ENCODE measurements around the gene CELF4.

CELF4 gene

DNA sequence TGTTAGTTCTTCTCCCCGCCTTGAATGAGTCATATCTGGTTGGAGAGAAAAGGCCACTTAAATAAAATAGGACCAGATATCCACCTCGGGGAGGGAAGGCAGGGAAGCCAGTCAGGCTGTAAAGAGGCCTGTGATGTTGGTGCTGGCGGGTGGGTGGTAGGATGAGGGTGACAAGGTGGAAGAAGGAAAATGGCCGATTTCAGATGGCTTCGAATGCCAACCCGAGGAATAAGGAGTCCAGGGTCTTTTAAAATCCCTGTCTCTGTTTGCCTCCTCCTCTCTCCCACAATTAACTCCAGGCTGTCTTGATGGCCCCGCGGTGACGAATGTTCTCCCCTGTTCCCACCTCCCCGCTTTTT, 41.5 kb downstream of the CELF4 start:
- DNase-seq (ENCODE audit: low spot score) = no peak

DNA sequence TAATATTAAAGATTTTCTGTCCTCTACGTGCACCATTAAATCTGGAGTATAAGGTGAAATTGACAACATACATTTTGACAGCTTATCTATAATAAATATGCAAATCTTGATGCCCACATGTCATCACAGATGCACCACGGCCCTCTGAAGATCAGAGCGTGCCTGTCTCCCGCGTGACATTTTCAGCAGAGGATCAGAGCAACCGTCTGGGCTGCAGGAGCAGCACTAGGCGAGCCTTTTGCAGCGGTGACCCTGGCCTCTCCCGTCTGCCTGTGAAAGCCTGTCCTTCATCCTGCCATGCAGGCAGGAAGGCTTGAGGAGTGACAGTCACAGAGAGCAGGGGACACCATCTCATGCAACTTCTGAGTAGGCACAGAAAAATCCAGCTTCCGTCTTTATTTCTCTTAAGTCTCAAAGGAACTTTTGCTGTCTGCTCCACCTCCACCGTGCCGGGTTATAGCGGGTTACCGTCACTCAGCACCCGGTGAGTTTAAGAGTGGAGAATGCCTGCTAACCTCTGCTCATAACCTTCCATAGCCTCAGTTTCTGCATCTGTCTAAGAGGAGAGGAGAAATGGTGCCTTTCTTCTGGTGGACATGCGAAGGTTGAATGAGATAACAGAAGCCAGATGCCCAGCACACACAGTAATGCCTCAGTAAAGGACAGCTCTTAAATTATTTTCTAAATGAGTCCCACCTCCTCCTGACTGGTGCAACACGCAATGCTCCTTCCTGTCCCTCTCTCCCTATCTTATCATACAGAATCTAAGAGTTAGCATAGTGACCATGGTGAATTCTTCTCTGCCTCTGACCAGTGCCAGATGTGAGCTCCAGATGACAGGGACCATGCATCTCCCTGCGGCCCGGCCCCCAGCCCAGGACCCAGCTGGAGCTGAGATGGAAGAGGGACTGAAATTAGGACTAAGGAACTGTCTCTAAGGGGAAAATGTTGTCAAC, 43.8 kb downstream of the CELF4 start:
- no peak for DNase-seq (ENCODE audit: low spot score)

DNA sequence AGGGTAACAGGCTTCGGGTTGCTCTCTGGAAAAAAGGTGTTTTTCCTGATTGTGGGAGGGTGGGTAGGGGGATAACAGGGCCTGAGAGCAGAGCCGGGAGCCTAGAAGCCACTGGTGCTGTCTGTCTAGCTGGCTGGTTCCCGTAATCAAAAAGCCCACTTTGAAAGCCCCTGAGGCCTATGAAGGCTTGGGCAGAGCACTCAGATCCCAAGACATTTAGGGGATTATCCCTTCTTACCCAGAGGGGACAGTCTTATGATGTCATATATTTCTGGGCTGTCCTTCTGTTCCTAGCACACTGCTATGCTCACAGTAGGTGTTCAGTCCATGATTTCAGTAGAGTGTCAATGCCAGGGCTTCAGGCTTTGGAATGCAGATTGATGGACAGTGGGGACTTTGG, 45.1 kb downstream of the CELF4 start:
- peak; percentile 75 for DNase-seq (ENCODE audit: low spot score)

DNA sequence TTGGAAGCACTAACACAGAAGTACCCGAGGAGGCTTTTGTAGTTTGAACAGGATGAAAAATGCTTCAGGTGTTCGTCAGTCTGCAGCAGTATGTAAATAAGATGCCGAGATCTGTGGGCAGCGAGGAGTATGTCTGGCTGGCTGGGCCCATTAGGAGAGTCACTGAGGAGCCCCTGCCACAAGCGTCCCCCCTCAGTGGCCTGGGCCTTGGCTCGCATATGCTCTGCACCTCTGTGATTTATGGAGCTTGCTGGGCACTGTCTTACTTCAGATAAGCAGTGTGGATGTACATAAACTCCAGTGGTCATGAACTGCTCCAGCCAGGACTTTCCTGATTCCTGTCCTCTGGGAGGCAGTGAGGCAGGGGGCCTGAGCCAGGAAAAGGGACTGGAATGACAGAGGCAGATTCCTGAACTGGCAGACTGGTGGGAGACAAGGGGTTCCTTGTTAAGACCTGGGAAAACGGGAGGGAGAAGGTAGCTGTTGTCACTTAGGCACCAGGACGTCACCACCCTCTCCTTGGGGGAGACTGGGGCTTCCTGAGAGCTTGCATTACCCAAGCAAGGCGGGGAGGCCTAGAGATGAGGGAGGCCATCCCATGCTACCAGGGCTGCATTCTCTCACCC, 46.0 kb downstream of the CELF4 start:
- no peak for DNase-seq (ENCODE audit: low spot score)

DNA sequence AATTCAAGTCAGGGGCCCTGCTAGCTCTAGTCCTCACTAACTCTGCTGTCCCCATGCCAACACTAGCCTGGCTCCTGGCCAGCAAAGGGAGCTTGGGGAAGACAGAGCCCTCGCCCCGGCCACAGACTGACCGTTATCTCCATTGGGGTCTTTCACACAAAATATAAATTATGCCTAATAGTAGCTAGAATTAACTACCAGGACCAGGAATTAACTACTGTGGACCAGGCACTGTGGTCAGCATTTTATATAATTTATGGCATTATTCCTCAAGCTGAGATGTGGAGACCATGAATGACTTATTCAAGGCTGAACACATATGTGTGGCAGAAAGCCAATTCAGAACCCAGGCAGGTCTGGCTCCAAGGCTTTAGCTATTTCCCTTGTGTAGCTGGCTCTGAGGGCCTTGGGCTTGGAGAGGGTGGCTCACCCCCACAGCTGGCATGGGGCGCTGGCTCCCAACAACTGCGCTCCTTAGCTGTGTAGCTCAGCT, 49.2 kb downstream of the CELF4 start:
- no peak for DNase-seq (ENCODE audit: low spot score)

DNA sequence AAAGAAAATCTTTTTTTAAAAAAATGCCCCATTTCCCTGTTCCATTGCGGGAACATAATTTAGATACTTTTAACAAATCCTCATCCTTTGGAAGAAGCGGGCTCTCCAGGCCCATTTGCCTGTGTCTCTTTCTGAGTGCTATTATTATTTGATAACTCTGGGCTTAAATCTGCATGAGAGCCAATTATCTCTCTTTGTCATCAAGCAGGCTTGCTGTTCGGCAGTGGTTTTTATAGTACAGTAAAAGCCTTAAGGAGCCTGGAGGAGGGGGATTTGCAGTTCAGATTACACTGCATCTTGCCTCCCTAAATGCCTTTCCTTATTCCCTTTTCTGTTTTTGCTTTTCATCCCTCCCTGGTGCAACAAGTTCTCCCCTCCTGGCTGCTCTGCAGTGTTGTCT, 50.6 kb downstream of the CELF4 start:
- DNase-seq (ENCODE audit: low spot score) = no peak

DNA sequence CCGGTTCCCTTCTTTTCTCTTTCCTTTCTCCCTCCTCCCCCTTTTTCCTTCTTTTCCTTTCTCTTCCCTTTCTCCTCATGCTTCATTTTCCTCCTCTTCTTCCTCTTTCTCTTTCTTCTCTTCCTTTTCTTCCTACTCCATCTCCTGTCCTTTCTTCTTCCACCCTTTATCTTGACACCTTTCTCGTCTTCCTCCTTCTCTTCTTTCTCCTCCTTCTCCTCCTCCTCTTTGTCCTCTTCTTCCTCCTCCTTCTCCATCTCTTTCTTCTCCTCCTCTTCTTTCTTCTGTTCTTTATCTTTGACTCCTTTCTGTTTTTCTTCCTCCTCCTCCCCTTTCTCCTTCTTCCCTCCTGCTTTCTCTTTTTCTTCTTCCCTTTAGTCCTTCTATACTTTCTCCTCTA, 53.2 kb downstream of the CELF4 start:
- DNase-seq (ENCODE audit: low spot score) = no peak

DNA sequence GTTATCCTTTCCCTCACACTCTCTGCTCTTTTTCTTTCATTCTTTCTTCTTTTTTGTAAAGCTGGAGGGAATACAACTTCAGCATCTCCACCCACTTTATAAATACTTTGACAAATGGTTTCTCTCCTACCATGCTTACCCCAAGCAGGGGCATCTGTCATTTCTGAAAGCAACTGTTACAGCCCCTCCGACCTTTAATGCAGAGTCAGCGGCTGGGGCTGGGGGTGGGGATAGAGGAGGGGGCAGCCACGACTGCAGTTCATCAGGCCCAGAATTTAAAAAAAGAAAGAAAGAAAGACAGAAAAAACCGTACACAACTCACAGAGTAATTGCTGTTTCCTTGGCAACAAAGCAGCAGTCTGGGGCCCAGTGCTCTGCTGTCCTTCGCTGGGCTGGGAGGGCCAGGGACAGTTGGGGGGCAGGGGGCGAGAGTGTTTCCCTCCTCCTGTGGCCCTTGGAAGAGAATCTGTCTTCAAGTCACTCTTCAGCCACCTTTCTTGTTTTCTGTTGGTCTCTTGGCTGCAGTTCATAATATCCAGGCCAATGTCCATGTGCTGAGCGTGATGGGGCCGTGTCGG, 53.8 kb downstream of the CELF4 start:
- no peak for DNase-seq (ENCODE audit: low spot score)

DNA sequence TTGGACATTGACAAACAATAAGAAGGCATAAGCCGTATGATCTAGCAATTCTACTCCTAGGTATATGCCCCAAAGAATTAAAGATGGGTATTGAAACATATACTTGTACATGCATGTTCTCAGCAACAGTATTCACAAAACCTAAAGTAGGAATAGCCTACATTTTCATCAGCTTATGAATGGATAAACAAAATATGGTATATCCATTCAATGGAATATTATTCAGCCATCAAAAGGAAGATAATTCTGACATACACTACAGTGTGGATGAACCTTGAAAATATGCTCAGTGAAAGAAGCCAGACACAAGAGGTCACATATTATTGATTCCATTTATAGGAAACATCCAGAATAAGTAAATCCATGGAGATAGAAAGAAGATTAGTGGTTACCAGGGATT, 56.0 kb downstream of the CELF4 start:
- DNase-seq (ENCODE audit: low spot score) = no peak

DNA sequence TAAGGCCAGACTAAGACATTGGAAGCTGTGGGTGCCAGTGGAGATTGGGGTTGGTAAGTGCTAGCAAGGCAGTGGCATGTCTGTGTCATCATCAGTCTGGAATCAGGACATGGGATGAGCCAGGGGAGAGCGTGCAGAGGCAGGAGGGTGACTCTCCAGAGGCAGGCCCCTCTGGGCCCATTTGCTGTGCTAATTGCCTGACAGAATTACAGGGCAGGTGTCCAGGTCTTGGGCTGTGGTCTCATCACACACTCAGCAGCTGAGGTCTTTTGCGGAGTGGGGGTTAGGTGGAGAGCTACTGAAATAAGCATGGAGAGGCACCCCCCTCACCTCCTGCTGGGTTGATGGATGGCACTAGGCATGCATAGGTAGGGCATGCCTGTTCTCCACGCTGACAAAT, 57.4 kb downstream of the CELF4 start:
- DNase-seq (ENCODE audit: low spot score) = no peak

DNA sequence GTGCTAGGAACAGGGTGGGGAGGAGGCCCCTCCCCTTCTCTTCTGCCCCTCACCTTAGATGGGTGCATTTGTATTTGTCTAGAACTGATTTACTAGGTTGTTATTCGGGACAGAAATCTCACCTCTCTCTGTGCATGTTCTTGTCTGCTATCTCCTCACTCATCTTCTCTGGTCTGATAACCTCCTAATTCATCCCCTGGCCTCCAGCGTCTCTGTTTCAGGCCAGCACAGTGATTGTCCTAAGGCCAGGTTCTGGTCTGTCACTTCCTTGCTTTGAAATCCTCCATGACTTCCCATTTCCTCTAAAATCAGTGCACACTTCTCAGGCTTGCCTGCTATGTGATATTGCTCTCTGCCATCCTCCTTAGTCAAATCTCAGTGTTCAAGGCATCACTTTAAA, 58.4 kb downstream of the CELF4 start:
- no peak for DNase-seq (ENCODE audit: low spot score)

DNA sequence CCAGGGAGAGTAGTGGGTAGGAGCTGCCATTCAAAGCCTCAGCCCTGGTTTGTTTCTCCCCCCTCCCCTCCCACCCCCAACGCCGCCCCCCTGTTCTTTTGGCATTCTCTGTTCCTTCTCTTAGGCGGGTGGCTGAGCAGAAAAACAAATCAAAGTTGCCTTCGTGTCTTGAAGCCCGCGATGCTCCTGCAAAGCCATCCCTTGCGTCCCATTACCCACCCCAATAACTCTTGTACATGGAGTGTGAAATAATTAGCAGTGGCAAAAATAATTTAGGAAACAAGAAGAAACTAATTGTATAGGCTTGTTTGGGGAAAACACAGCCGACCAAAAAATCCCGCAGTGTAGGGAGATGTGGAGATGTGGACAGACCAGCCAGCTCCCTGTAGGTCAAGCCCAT, 59.6 kb downstream of the CELF4 start:
- DNase-seq (ENCODE audit: low spot score) = no peak

DNA sequence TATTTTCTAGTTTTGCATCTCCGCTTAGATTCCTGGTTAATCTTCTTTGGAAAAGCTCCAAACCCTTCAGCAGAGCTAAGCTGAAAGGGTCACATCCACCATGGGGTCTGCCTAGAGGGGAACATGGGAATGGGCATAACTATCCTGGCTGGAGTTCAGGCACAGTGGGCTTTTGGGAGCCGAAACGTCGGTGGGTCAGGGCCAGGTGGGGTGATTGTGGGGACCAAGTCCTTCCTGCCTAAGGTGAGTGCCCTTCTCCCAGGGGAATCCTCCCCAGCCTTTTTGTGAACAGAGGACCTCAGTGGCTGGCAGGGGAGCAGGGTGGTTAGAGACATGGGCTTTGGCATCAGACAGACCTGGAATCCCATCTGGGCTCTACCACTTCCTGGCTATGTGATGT, 60.3 kb downstream of the CELF4 start:
- DNase-seq (ENCODE audit: low spot score) = no peak

DNA sequence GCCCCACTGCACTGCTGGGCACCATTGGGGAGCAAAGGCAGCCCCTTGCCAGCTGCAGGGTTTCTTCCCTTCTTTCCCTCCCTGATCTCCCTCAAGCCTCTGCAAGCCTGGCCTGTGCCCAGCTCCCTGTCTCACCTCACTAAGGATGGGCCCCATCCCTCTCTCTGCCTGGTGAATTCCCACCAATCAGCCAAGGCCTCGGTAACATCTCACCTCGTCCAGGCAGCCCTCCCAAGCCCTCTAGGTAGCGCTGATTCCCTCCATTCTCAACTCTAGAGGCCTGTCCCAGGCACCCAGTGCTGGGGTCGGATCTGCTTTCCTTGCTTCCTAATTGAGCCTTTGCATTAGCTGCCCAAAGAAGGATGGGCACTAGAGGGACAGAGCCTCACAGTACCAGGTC, 63.0 kb downstream of the CELF4 start:
- DNase-seq (ENCODE audit: low spot score) = no peak

DNA sequence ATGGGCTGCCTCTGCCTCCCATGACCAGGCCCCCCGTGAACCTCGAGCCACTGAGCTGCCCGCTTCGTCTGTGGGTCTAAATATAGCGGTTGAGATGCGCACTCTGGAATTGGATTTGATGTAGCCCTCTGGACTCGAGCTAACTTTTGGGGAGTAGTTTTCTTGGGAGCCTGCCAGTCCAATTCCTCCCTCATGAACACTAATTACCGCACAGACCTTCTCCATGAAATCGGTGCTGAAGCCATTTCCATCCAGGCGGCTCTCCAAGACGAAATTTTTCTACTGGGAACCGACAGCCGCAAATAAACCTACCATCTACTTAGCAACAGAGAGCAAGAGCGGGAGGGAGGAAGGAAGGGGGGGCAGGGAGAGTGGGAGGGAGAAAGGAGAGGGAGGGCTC, 63.6 kb downstream of the CELF4 start:
- no peak for DNase-seq (ENCODE audit: low spot score)

DNA sequence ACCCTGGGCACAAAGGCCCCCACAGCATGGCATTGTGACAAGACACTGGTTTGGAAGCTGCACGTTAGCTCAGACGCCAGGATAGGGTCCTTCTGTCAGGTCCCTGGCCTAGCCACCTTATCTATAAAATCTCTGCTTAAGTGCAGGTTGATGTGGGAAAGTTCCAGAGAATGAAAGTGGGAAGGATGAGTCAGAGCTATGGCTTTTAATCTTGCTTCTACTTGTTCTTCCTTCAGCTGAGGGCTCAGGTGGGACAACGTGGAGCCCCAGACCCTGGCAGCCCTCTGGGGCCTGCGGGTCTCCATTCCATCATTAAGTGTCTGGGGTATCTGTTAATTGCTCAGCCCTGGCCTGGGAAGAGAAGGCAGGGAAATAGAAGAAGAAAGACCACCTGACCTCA, 64.5 kb downstream of the CELF4 start:
- DNase-seq (ENCODE audit: low spot score) = no peak

DNA sequence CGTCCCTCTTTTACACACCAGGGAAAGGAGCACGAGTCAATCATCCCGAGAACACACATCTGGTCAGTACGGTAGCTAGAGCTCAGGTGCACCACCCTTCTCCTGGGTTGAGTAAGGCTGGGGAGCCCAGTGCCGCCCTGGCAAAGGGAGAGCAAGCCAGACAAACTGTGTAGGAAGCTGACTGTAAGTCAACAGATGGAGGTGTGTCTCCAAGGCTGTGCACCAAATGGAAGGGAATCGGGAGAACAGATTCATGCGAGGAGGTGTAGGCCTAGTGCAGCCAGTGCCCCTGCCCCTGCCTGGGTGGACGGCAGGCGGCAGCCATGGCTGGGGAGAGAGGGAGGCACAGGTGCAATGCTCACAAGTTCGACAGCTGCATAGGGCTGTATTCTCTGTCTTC, 65.7 kb downstream of the CELF4 start:
- DNase-seq (ENCODE audit: low spot score) = no peak

DNA sequence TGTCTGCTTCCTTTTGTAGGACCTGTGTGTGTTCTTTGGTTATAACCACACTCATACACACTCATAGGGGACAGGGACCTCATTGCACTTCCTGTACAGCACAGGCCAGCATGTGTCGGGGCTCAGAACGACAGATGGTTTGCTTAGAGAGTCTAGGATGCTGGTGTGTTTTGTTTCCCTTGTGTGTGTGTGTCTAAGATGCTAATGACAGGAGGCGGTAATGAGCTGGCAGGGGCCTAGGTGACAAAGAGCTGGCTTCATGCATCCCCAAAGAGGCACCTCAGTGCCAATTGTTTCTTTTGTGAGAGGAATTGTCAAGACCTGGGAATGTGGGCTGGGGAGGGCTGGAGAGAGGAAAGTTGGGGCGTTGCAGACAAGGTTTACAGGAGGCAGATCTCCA, 66.6 kb downstream of the CELF4 start:
- no peak for DNase-seq (ENCODE audit: low spot score)

DNA sequence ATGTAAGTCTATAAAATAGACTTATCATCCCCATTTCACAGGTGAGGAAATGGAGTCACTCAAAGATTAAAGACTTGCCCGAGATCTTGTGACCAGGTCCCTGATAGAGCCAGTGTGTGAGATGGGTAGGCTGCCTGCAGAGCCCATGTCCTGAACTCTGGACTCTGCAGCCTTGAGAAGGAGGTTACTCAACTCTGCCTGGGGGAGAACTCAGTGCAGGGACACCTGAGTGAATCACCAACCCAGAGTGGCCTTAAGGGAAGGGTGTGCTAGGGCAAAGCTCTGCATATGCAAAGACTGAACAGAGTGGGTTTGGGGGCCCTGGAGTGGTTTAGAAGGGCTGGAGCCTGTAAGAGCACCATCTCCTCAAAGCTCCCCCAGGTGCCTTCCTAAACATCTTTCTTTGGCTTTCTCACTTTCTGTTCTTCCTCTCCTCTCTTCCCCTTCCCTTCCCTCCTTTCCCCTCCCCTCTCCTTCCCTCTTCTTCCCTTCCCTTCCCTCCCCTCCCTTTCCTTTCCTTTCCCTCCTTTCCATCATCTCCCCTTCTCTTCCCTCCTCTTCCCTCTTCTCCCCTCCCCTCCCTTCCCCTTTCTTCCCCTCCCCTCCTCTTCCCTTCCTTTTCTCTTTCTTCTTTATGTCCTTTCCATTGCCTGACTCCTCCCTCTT, 67.6 kb downstream of the CELF4 start:
- no peak for DNase-seq (ENCODE audit: low spot score)

DNA sequence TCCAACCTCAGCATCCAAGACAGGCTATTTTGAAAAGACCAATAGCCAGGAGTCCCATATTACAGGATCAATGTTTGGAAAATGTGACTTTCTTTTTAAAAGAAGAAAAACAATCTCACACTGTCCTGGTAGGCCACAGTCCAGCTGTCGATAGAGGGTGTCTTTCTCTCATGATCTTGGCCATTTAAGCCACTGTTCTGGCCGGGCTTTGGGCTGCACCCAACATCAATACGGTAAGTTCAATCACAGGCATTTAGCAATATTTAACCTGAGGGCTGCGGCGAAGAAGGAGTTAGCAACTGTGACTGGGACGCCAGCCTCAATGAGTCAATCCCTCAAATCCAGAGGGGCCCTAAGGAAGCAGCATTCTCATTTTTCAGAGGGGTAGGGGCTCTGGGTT, 69.0 kb downstream of the CELF4 start:
- no peak for DNase-seq (ENCODE audit: low spot score)

DNA sequence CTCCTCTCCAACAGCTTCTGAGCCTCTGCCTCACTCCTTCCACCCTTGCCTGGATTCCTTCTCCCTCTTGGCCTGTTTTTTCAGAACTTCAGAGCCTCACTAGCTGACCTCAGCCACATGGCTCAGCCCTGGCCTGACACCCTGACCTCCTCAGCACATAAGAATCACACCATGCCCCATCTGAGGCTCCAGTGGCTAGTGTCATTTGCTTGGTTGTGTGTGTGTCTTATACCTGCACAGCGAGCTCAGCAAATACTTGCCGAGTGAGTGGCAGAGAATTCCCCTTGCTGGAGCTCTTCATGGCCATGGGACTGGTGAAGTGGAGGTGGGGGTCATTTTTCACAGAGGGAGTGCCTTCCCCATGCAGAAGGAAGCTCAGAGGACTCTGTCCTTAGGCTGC, 70.2 kb downstream of the CELF4 start:
- no peak for DNase-seq (ENCODE audit: low spot score)

DNA sequence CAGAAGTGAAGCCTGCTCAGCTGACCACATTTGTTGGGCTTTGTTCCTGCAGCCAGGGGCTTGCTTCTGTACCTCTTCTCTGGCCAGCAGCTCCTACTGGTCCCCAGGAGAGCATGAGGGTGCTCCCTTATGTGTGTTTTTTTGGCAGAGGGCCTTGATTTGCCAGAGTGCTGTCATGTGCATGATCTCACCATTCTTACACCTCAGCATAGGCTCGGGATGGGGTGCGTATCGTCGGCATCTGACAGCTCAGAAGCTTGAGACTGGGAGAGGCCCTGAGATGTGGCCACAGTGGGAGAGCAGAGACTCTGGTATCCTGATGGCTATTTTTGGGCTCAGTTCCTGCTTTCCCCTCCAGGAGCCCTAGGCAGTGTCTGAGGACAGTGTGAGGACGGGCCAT, 71.2 kb downstream of the CELF4 start:
- DNase-seq (ENCODE audit: low spot score) = no peak
